ENCODE results near the gene EYS. TPM values are rescaled to one million over a fixed set of nuclear protein-coding genes. Genes with fewer than 3 reads are reported as not detected.

The EYS gene
- total and polyA plus RNA-seq, 2 of the 8 experiments (the other 6 are each of a cell fraction or from before 2014, with no cell fraction given), result 0.05 to 0.13 TPM

DNA sequence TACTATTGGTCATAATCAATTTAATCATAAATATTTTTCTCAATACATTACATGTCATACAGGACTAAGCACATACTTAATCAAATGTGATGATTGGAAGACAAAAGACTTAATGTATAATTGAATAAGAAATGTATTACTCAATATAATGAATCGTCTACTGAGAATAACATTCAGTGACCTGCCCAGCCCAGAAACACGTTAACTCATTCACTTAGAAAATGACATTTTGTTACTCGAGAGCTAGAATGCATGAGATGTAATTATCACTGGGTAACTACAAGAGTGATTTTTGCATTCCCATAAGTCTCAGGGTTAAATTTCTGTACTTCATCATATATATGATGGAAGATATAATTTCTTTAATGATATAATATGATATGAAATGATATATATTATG lies 444.8 kb downstream of the EYS start:
- DNase-seq (ENCODE audit: low read depth in 1 of 2, low spot score in 2 of 2) (no peak), FAIRE-seq (no peak)
- TF ChIP-seq POLR2A (IDR thresholded peaks at IDR 0.05; ENCODE audit: control extremely low read depth in 1 of 2, low read depth in 2 of 2, low read length in 2 of 2) (no peak), CEBPB (IDR thresholded peaks at IDR 0.05; ENCODE audit: low read depth, low read length) (no peak)
- ChIA-PET CTCF (ENCODE audit: partially characterized antibody) (interaction anchor here (1.0 kb wide), 1 partner anchor 9 kb away, joined by 3 read pairs; no protein-coding TSS in a partner anchor), POLR2A (ENCODE audit: partially characterized antibody) (no interaction called here)
- Histone ChIP-seq H2BK15ac (ENCODE audit: low read length) (no peak overlapping the region), H3K27ac (ENCODE audit: low read depth, low read length) (no peak overlapping the region), H4K20me1 (replicated peaks in 1 of 2; ENCODE audit: control insufficient read depth in 1 of 2, insufficient read depth in 2 of 2, low read length in 2 of 2) (no peaks in the 10 kb centered on the region), H4K5ac (ENCODE audit: insufficient read length, low read depth, low read length) (no peak overlapping the region), H3K4me3 (ENCODE audit: extremely low read depth in 1 of 4, insufficient read depth in 2 of 4, low read depth in 3 of 4, low read length in 4 of 4) (no peak overlapping the region), H3K4me1 (replicated peaks in 1 of 4; ENCODE audit: control insufficient read depth in 3 of 4, insufficient read depth in 4 of 4, low read length in 3 of 4) (no peaks in the 10 kb centered on the region), H3K9ac (replicated peaks in 1 of 4; ENCODE audit: extremely low read depth in 1 of 4, low read depth in 3 of 4, low read length in 3 of 4) (no peak overlapping the region), H2AK5ac (ENCODE audit: low read depth, low read length) (no peak overlapping the region), H3K23ac (ENCODE audit: insufficient read length) (no peak overlapping the region), H3K18ac (ENCODE audit: extremely low read depth, low read length) (no peak overlapping the region), H2BK20ac (ENCODE audit: low read length) (no peak overlapping the region), H3K14ac (ENCODE audit: insufficient read length) (no peak overlapping the region), H3K79me1 (ENCODE audit: low read depth, low read length) (no peaks in the 10 kb centered on the region), H3K27me3 (replicated peaks in 1 of 4; ENCODE audit: control insufficient read depth in 3 of 4, extremely low read depth in 1 of 4, insufficient read depth in 3 of 4, low read length in 3 of 4) (no peaks in the 10 kb centered on the region), H3K36me3 (ENCODE audit: control insufficient read depth in 2 of 4, insufficient read depth in 4 of 4, low read length in 3 of 4) (no peaks in the 10 kb centered on the region), H3K9me3 (ENCODE audit: insufficient read depth in 2 of 2, low read depth in 1 of 2, low read length in 1 of 2) (no peaks in the 10 kb centered on the region), H2BK5ac (ENCODE audit: low read depth, low read length) (no peak overlapping the region), H3K4ac (replicated peaks; ENCODE audit: insufficient read length, low read depth, low read length) (no peak overlapping the region), H3K56ac (replicated peaks; ENCODE audit: insufficient read length, low read depth, low read length) (no peak overlapping the region), H4K91ac (replicated peaks; ENCODE audit: insufficient read length, low read length) (no peak overlapping the region), H3K4me2 (ENCODE audit: insufficient read depth in 1 of 2, low read depth in 2 of 2, low read length in 2 of 2) (no peak overlapping the region), H2AFZ (ENCODE audit: low read length) (no peak overlapping the region), H3K79me2 (ENCODE audit: control insufficient read depth in 1 of 2, insufficient read depth in 2 of 2, low read length in 2 of 2) (no peaks in the 10 kb centered on the region), H3K23me2 (ENCODE audit: low read depth, low read length) (no peaks in the 10 kb centered on the region), H2BK12ac (ENCODE audit: low read depth, low read length) (no peak overlapping the region), H4K8ac (ENCODE audit: extremely low read depth, insufficient read depth, low read length) (no peak overlapping the region), H2BK120ac (replicated peaks; ENCODE audit: low read depth, low read length) (no peak overlapping the region)
- 93% methylated on average over 3 of the region's 3 CpGs; no CpG with 5 or more reads in 1 of the 2 experiments for WGBS, 2 experiments (ENCODE audit: extremely low coverage in 1 of 2, insufficient coverage in 1 of 2, insufficient read length in 1 of 2, insufficient replicate concordance in 2 of 2, low coverage in 1 of 2, low lambda C conversion rate in 2 of 2, missing lambda C conversion rate in 1 of 2)

Measured in H1 (cell line).